ENCODE measurements around the gene RNASE7.
"Not testable (repeated sequence)": the region's sequence is repeated elsewhere in the genome, so short reads cannot be mapped to it uniquely, and the experiment has no call there.

RNASE7 gene

GRCh38 chr14:21023817-21024584 lies 18.2 kb upstream of the RNASE7 start:
- DNase-seq (ENCODE audit: low spot score), result no peak

GRCh38 chr14:21024585-21025370 lies 17.4 kb upstream of the RNASE7 start, which contains the start of gene NDRG2:
Gene NDRG2 (minus strand): TSS chr14:21025061. CDS start chr14:21023315, 1,746 bp downstream.
- DNase-seq (ENCODE audit: low spot score), result peak; percentile 72

GRCh38 chr14:21025371-21026273 lies 16.5 kb upstream of the RNASE7 start:
- no peak for DNase-seq (ENCODE audit: low spot score)

DNA sequence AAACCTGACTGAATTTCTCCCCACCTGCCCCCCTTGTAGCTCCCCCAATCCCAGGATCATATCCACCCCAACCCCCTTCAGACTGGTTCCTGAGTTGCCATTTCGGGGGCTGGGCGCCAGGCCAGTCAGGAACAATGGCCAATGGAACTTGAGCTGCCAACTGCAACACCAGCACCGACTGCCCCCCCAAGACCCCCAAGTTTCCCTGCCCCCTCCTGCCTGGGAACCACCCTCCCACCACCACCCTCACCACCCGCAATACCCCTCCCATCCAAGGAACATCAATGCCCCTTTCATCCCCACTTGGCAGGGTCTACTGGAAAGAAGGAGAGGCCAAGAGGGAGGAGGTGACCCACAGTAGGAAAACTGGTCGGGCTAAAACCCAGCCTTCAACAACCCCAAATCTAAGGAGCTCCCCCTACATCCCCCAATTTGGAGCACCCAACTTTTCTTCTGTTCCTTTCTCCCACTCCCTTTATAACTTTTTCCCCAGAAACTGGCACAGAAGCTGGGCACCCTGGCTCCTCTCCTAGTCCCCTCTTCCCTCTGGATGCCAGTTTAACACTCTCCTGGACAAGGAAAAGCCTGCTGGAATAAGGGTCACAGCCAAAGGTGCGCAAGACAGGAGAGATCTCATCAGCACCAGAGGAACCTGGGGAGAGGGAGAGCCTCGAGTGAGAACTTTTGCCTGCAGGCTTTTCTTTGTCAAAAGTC lies 15.7 kb upstream of the RNASE7 start:
- DNase-seq (ENCODE audit: low spot score), result no peak

GRCh38 chr14:21026988-21027315 lies 15.2 kb upstream of the RNASE7 start:
- no peak for DNase-seq (ENCODE audit: low spot score)

DNA sequence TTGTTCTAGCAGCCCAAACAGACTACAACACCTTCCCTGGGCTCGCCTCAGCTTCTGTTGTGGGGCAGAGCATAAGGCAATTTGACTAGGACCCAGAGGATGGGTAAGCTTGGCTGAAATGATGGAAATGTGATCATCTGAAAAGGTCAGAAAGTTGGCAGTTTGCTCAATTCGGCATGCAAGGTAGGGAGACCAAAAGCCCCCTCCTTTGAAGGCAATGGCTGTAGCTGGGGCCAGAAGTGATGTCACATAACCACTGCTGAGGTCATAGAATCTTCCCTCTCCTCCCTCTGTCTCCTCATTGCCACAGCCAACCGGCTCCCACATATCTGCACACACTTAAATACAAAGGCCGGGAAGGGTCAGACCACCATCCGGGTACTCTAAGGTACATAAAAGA lies 12.2 kb upstream of the RNASE7 start, which contains the start of gene TPPP2:
TPPP2 (plus strand) TSS at position 301 of the 400 bp plus-strand sequence. CDS start 365 bp downstream, outside the sequence.
- no peak for DNase-seq (ENCODE audit: low spot score)

DNA sequence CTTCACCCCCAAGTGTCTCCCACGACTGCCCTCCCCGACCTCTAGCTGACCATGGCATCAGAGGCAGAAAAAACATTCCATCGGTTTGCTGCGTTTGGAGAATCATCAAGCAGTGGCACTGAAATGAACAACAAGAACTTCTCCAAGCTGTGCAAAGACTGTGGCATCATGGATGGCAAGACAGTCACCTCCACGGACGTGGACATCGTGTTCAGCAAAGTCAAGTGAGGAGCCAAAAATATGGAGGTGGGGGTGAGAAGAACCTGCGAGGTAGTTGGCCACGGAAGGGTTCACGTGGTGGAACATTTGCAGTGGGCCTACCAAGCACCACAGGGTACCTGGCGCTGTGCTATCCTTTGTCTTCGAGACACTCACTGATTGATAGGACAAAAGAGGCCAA lies 11.6 kb upstream of the RNASE7 start:
- no peak for DNase-seq (ENCODE audit: low spot score)

DNA sequence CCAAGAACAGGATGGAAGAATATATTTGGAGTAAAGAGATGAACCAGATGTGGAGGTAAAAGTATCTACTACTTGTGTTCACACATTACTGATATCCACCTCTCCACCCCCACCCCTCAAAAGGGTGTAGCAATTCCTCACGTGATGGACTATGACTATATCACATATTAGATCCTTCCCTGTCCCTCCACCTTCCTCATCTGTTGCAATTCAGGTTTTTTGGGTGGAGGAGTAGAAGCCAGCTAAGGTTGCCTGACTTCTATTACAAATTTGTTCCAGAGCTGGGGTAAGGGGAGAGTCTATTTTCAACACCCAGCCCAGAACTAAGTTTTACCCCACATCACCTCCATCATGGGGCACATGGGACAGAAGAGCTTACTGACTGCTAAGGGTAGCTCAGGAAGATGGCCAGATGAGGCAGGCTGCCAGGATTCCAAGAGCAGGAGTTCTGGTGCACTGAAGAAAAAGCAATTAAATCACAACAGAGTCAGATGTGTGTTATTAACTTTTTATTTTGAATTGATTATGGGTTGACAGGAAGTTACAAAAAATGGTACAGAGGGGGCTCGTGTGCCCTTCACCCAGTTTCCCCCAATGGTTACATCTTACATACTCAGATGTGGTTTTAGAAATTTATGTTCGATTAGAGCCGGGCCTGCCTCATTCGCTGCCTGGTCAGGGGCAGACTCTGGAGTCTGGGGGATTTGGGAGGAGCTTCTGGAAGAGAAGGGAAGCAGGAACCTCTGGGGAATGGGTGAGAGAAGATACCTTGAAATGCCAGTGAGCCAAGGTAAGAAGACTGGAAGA lies 9.6 kb upstream of the RNASE7 start:
- DNase-seq (ENCODE audit: low spot score), result no peak

- DNase-seq (ENCODE audit: low spot score), result no peak
Observed at GRCh38 chr14:21033133-21033698, 8.9 kb upstream of the RNASE7 start.

- DNase-seq (ENCODE audit: low spot score), result no peak
Observed at GRCh38 chr14:21034707-21035106, 7.5 kb upstream of the RNASE7 start, which contains the start of gene RNASE13. Gene RNASE13 (minus strand): TSS chr14:21034807. CDS start chr14:21034288, 519 bp downstream.

- peak; percentile 32 for DNase-seq (ENCODE audit: low spot score)
Observed at GRCh38 chr14:21036751-21037150, 5.4 kb upstream of the RNASE7 start.

GRCh38 chr14:21037156-21037555 lies 5.0 kb upstream of the RNASE7 start:
- no peak for DNase-seq (ENCODE audit: low spot score)

DNA sequence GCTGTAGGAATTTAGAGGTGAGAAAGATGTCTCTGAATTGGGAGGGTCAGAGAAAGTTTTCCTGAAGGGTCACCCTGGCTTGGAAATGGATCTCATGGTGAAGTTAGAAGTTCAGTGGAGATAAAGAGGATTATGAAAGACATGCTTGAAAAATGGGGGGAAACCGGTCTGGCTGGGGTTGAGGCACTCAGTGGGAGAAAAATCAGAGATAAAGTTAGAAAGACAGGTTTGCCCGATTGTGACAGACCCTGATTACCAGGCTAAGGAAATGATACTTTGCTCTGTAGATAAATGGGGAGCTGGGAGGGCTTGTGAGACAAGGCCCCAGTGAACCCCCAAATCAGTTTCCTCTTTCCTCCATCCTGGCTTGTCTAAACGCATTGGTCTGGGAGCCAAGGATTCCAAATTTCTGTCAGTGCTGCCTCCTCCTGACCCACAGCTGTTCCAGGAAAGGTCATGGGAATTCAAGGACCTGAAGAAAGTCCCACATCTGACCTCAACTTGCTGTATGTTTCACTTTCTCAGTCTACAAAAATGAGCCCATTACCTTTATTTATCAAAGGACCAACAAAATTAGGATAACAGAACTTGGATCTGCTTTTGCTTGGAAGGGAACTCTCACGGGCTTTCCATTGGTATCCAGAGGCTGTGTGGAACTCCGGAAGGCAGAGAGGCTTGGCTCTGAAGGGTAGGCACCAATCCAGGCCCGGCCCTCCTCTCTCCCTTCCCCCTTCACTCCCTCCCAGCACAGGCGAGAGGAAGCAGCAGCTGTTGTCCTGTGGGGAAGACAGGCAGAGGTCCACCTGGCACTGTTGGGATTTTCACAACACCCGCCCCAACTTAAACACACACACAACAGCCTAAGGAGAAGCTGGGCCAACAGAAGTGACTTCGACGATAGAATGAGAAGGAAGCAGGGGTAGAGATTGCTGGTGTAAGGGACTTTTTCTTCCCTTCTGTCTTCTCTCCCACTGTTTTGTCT lies 3.4 kb upstream of the RNASE7 start:
- DNase-seq (ENCODE audit: low spot score), result no peak

DNA sequence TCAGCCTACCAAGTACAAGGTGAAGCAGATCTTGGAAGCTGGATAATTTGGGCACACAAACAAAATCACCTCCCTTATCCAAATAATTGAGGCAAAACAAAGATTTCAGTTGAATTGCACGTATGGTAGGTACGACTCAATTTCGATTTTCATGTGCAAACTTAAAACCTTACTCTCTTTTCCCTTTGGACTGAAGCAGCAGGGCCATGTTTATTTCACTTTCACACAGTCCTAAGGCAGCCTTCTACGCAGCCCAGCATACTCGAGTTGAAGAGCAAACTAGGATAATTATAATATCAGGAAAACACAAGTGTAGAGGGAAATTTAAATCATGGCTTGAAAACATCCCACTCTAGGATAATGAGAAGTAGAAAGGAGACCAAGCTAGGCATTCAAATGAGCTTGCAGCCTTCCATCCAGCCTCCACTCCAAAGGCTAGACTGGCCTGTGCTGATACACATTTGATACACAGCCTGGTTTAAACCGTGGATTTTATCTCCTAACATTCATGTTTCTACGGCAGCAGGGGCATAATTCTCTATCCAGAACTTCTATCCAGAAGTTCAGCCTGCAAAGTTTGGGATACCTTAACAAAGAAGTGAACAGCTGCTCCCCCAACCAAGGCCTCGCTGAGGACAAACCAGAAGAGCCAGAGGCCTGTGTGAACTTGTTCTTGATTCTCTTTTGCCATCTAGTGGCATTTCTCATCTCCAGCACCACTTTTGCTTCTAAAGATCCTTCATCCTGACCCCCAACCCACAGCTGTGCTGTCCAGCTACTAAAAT lies 2.4 kb upstream of the RNASE7 start:
- peak; percentile 43 for DNase-seq (ENCODE audit: low spot score)

DNA sequence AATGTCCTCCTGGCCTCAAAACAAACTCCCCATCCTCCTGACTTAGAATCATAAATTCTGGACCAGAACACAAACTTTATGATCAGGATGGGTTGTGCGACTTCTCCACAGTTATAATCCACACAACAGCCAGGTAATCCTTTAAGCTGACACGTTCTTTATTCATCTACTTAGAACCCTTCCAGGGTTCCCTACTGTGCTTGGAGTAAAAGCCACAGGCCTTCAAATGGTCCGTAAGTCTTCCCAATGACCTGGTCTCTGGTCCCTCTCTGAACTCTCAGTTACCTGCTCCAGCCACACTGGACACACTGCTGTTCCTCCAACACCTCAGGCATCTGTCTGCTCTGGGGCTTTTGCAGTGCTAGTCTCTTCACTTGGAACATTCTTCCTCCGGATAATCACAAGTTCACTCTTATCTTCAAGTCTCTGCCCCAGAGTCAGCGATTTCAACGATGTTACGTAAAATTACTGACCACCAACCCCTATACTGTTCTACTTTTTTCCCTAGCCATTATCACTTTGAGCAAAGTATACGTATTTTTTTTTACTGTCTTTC lies 1.7 kb upstream of the RNASE7 start:
- DNase-seq (ENCODE audit: low spot score), result no peak

DNA sequence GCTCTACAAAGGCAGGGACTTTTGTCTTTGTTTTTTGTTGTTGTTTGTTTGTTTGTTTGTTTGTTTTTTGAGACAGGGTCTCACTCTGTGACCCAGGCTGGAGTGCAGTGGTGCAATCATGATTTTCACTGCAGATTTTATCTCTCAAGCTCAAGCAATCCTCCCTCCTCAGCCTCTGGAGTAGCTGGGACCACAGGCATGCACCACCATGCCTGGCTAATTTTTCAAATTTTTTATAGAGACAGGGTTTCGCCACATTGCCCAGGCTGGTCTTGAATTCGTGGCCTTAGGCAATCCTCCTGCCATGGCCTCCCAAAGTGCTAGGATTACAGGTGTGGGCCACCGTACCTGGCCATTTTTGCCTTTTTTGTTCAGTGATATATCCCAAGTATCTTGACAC lies 1.2 kb upstream of the RNASE7 start:
- not testable (repeated sequence) for DNase-seq (ENCODE audit: low spot score)

DNA sequence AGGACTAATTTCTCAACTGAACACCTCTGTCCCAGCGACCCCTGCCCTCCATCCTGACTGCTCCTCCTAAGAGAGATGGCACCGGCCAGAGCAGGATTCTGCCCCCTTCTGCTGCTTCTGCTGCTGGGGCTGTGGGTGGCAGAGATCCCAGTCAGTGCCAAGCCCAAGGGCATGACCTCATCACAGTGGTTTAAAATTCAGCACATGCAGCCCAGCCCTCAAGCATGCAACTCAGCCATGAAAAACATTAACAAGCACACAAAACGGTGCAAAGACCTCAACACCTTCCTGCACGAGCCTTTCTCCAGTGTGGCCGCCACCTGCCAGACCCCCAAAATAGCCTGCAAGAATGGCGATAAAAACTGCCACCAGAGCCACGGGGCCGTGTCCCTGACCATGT lies 756 bp downstream of the RNASE7 start:
- no peak for DNase-seq (ENCODE audit: low spot score)
